PFSK-1 (cell line): ENCODE results near the gene KLF7.

Experiments used
- FOXP2 ChIP-seq: optimal IDR thresholded peaks from 2 replicates; pipeline ENCODE3; 2011; ENCODE audit warnings: borderline replicate concordance, control low read depth, inconsistent platforms; ENCODE audit not compliant: insufficient read depth; ENCODE audit errors: extremely low read length, extremely low read depth
- POLR2AphosphoS5 ChIP-seq: IDR thresholded peaks from 2 replicates; pipeline ENCODE4 v1.6.1; 2012; ENCODE audit warnings: low read depth, mild to moderate bottlenecking, control low read depth, low read length, moderate library complexity
- TAF1 ChIP-seq: IDR thresholded peaks from 2 replicates; pipeline ENCODE4 v1.6.1; 2012; ENCODE audit warnings: low read length, control low read depth, borderline replicate concordance; ENCODE audit not compliant: insufficient read depth
- TF ChIP-seq, protein P1 (sequence below), 2 experiments: IDR thresholded peaks; 2 replicates each; pipeline versions ENCODE4 v1.6.1 to v1.8.0; 2011 to 2012; ENCODE audit warnings: low read depth in 2 of 2, low read length in 2 of 2, control low read depth in 1 of 2, inconsistent platforms in 1 of 2, mild to moderate bottlenecking in 1 of 2, moderate library complexity in 1 of 2; ENCODE audit not compliant: insufficient read depth in 1 of 2

- TF ChIP-seq, protein P1, sequence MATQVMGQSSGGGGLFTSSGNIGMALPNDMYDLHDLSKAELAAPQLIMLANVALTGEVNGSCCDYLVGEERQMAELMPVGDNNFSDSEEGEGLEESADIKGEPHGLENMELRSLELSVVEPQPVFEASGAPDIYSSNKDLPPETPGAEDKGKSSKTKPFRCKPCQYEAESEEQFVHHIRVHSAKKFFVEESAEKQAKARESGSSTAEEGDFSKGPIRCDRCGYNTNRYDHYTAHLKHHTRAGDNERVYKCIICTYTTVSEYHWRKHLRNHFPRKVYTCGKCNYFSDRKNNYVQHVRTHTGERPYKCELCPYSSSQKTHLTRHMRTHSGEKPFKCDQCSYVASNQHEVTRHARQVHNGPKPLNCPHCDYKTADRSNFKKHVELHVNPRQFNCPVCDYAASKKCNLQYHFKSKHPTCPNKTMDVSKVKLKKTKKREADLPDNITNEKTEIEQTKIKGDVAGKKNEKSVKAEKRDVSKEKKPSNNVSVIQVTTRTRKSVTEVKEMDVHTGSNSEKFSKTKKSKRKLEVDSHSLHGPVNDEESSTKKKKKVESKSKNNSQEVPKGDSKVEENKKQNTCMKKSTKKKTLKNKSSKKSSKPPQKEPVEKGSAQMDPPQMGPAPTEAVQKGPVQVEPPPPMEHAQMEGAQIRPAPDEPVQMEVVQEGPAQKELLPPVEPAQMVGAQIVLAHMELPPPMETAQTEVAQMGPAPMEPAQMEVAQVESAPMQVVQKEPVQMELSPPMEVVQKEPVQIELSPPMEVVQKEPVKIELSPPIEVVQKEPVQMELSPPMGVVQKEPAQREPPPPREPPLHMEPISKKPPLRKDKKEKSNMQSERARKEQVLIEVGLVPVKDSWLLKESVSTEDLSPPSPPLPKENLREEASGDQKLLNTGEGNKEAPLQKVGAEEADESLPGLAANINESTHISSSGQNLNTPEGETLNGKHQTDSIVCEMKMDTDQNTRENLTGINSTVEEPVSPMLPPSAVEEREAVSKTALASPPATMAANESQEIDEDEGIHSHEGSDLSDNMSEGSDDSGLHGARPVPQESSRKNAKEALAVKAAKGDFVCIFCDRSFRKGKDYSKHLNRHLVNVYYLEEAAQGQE (IDR thresholded peaks at IDR 0.05; ENCODE audit: insufficient read depth in 1 of 2, low read depth in 2 of 2, low read length in 2 of 2): no peak
- TF ChIP-seq POLR2AphosphoS5: no peak
- TF ChIP-seq TAF1: no peak
- no peak for TF ChIP-seq FOXP2
Observed at GRCh38 chr2:207154556-207155510, 10.9 kb downstream of the KLF7 start.
